Stimulated activated naive CD8-positive, alpha-beta T cell treated with anti-CD3 and anti-CD28 coated beads, Interleukin-15, amount 100 ng/mL, for 72 hours (primary cell): Measurements from ENCODE around the gene ANKS1B.

Source experiments
- ATAC-seq: fragments of 150-1000 bp; cut with Tn5 transposase; 2 replicates; pipeline ENCODE4 v1.10.0; 2021; ENCODE audit warnings: mild to moderate bottlenecking, moderate library complexity
- DNase-seq, 2 donors: peaks; one replicate each; pipeline ENCODE4 v3.0.0; 2021 to 2022
- H3K27ac Mint-ChIP-seq, 2 donors: one replicate each; pipeline ENCODE4 v1.8.0; 2022; ENCODE audit warnings: mild to moderate bottlenecking in 2 of 2, mixed read lengths in 2 of 2, moderate library complexity in 2 of 2
- H3K27me3 Mint-ChIP-seq: one replicate; pipeline ENCODE4 v1.8.0; 2022; ENCODE audit warnings: mixed read lengths
- H3K4me1 Mint-ChIP-seq: one replicate; pipeline ENCODE4 v1.8.0; 2022; ENCODE audit warnings: mild to moderate bottlenecking, mixed read lengths
- H3K4me3 Mint-ChIP-seq, 2 donors: one replicate each; pipeline ENCODE4 v1.8.0; 2022; ENCODE audit warnings: mild to moderate bottlenecking in 2 of 2, mixed read lengths in 2 of 2, moderate library complexity in 1 of 2
- H3K9me3 Mint-ChIP-seq, 2 donors: one replicate each; pipeline ENCODE4 v1.8.0; 2022; ENCODE audit warnings: mixed read lengths in 2 of 2

The ANKS1B gene

GRCh38 chr12:99979471-99979870 is 5.3 kb downstream of the ANKS1B start:
- peaks cover 5% of the 10 kb centered on the region for H3K4me1 Mint-ChIP-seq
- no peak for ATAC-seq
- peaks cover 63% of the 10 kb centered on the region for H3K27me3 Mint-ChIP-seq
- H3K27ac Mint-ChIP-seq = no peak overlapping the region
- no peak overlapping the region for H3K4me3 Mint-ChIP-seq
- no peak for DNase-seq
- no peaks in the 10 kb centered on the region for H3K9me3 Mint-ChIP-seq

- no peak for ATAC-seq
- H3K4me3 Mint-ChIP-seq = no peak overlapping the region
These were observed 6.6 kb downstream of the ANKS1B start for GRCh38 chr12:99978152-99978551.

GRCh38 chr12:99977550-99977949 is 7.2 kb downstream of the ANKS1B start:
- no peak overlapping the region for H3K4me3 Mint-ChIP-seq
- H3K27ac Mint-ChIP-seq = no peak overlapping the region
- DNase-seq (no peak), ATAC-seq (no peak)
- H3K9me3 Mint-ChIP-seq = no peaks in the 10 kb centered on the region
- peaks cover 51% of the 10 kb centered on the region for H3K27me3 Mint-ChIP-seq
- H3K4me1 Mint-ChIP-seq = no peaks in the 10 kb centered on the region

More at GRCh38 chr12:99978152-99978551, 6.6 kb downstream of the ANKS1B start:
- Mint-ChIP-seq H3K4me1 (no peaks in the 10 kb centered on the region), H3K27me3 (peaks cover 56% of the 10 kb centered on the region), H3K9me3 (no peaks in the 10 kb centered on the region), H3K27ac (no peak overlapping the region)
- no peak for DNase-seq

GRCh38 chr12:99976762-99977161 is 8.0 kb downstream of the ANKS1B start:
- Mint-ChIP-seq H3K27ac (no peak overlapping the region), H3K27me3 (peaks cover 50% of the 10 kb centered on the region), H3K4me3 (no peak overlapping the region), H3K9me3 (no peaks in the 10 kb centered on the region), H3K4me1 (no peaks in the 10 kb centered on the region)
- DNase-seq (no peak), ATAC-seq (no peak)

- Mint-ChIP-seq H3K4me1 (no peaks in the 10 kb centered on the region), H3K9me3 (no peaks in the 10 kb centered on the region), H3K27ac (no peak overlapping the region), H3K27me3 (peaks cover 50% of the 10 kb centered on the region), H3K4me3 (no peak overlapping the region)
- ATAC-seq = no peak
- no peak for DNase-seq
These were observed 9.4 kb downstream of the ANKS1B start for GRCh38 chr12:99975321-99975720.

GRCh38 chr12:99974146-99974545 is 10.6 kb downstream of the ANKS1B start:
- no peaks in the 10 kb centered on the region for H3K9me3 Mint-ChIP-seq
- DNase-seq (no peak), ATAC-seq (no peak)
- H3K27me3 Mint-ChIP-seq = peaks cover 43% of the 10 kb centered on the region
- no peak overlapping the region for H3K27ac Mint-ChIP-seq
- no peaks in the 10 kb centered on the region for H3K4me1 Mint-ChIP-seq
- no peak overlapping the region for H3K4me3 Mint-ChIP-seq

GRCh38 chr12:99966429-99966828 is 18.3 kb downstream of the ANKS1B start:
- ATAC-seq (no peak), DNase-seq (no peak)
- Mint-ChIP-seq H3K4me3 (no peak overlapping the region), H3K27ac (no peak overlapping the region), H3K27me3 (no peaks in the 10 kb centered on the region), H3K4me1 (no peaks in the 10 kb centered on the region), H3K9me3 (no peaks in the 10 kb centered on the region)

GRCh38 chr12:99960311-99960710 is 24.4 kb downstream of the ANKS1B start:
- no peak for ATAC-seq
- Mint-ChIP-seq H3K9me3 (no peaks in the 10 kb centered on the region), H3K27ac (no peak overlapping the region), H3K4me1 (no peaks in the 10 kb centered on the region), H3K27me3 (no peaks in the 10 kb centered on the region), H3K4me3 (no peak overlapping the region)
- no peak for DNase-seq

- no peak overlapping the region for H3K27ac Mint-ChIP-seq
- no peak for ATAC-seq
These were observed 25.1 kb downstream of the ANKS1B start for GRCh38 chr12:99959549-99960170.

GRCh38 chr12:99957866-99958466 is 26.8 kb downstream of the ANKS1B start:
- H3K27me3 Mint-ChIP-seq = no peaks in the 10 kb centered on the region
- DNase-seq (no peak), ATAC-seq (no peak)
- no peaks in the 10 kb centered on the region for H3K9me3 Mint-ChIP-seq
- no peak overlapping the region for H3K27ac Mint-ChIP-seq
- no peak overlapping the region for H3K4me3 Mint-ChIP-seq
- H3K4me1 Mint-ChIP-seq = no peaks in the 10 kb centered on the region

More at GRCh38 chr12:99959549-99960170, 25.1 kb downstream of the ANKS1B start:
- Mint-ChIP-seq H3K4me1 (no peaks in the 10 kb centered on the region), H3K9me3 (no peaks in the 10 kb centered on the region), H3K27me3 (no peaks in the 10 kb centered on the region), H3K4me3 (no peak overlapping the region)
- no peak for DNase-seq

- no peak for DNase-seq
- no peaks in the 10 kb centered on the region for H3K27me3 Mint-ChIP-seq
- ATAC-seq = no peak
- no peak overlapping the region for H3K27ac Mint-ChIP-seq
- no peak overlapping the region for H3K4me3 Mint-ChIP-seq
- no peaks in the 10 kb centered on the region for H3K4me1 Mint-ChIP-seq
- no peaks in the 10 kb centered on the region for H3K9me3 Mint-ChIP-seq
These were observed 30.0 kb downstream of the ANKS1B start for GRCh38 chr12:99954724-99955123.

GRCh38 chr12:99948370-99948769 is 36.4 kb downstream of the ANKS1B start:
- Mint-ChIP-seq H3K9me3 (no peaks in the 10 kb centered on the region), H3K4me1 (no peaks in the 10 kb centered on the region), H3K27me3 (peaks cover 11% of the 10 kb centered on the region), H3K27ac (no peak overlapping the region), H3K4me3 (no peak overlapping the region)
- DNase-seq = no peak
- no peak for ATAC-seq

GRCh38 chr12:99946131-99946530 is 38.6 kb downstream of the ANKS1B start:
- Mint-ChIP-seq H3K9me3 (no peaks in the 10 kb centered on the region), H3K4me1 (no peaks in the 10 kb centered on the region), H3K27ac (no peak overlapping the region), H3K4me3 (no peak overlapping the region), H3K27me3 (peaks cover 11% of the 10 kb centered on the region)
- ATAC-seq (no peak), DNase-seq (no peak)

GRCh38 chr12:99935608-99936007 is 49.1 kb downstream of the ANKS1B start:
- Mint-ChIP-seq H3K27me3 (no peaks in the 10 kb centered on the region), H3K4me3 (no peak overlapping the region), H3K4me1 (no peaks in the 10 kb centered on the region), H3K27ac (no peak overlapping the region), H3K9me3 (no peaks in the 10 kb centered on the region)
- ATAC-seq (no peak), DNase-seq (no peak)

- ATAC-seq (no peak), DNase-seq (no peak)
- H3K9me3 Mint-ChIP-seq = peaks cover 0 to 6% of the 10 kb centered on the region in 2 donors
- no peaks in the 10 kb centered on the region for H3K27me3 Mint-ChIP-seq
- H3K4me3 Mint-ChIP-seq = no peak overlapping the region
- no peaks in the 10 kb centered on the region for H3K4me1 Mint-ChIP-seq
- no peak overlapping the region for H3K27ac Mint-ChIP-seq
These were observed 58.1 kb downstream of the ANKS1B start for GRCh38 chr12:99926511-99927169.

GRCh38 chr12:99920353-99920960 is 64.3 kb downstream of the ANKS1B start:
- no peak for DNase-seq
- Mint-ChIP-seq H3K27me3 (no peaks in the 10 kb centered on the region), H3K9me3 (peaks cover 0 to 6% of the 10 kb centered on the region in 2 donors), H3K4me1 (no peaks in the 10 kb centered on the region), H3K27ac (no peak overlapping the region), H3K4me3 (no peak overlapping the region)
- ATAC-seq = no peak
